HL-60 (cell line): ENCODE data around the gene CSMD2.

ENCODE experiments used
- GABPA ChIP-seq: IDR thresholded peaks from 2 replicates; pipeline ENCODE4 v1.6.1; 2012; ENCODE audit warnings: low read depth
- POLR2AphosphoS5 ChIP-seq: IDR thresholded peaks from 2 replicates; pipeline ENCODE4 v1.6.1; 2012; ENCODE audit warnings: low read depth
- REST ChIP-seq: IDR thresholded peaks from 2 replicates; pipeline ENCODE4 v1.6.1; 2012; ENCODE audit warnings: low read depth; ENCODE audit not compliant: insufficient replicate concordance
- TF ChIP-seq, protein P1 (sequence below): IDR thresholded peaks from one replicate; pipeline ENCODE4 v1.5.1; 2011; ENCODE audit warnings: low read length, control low read depth, inconsistent platforms; ENCODE audit not compliant: insufficient read depth

GRCh38 chr1:34005309-34005708 is 159.7 kb downstream of the CSMD2 start:
- TF ChIP-seq, protein P1, sequence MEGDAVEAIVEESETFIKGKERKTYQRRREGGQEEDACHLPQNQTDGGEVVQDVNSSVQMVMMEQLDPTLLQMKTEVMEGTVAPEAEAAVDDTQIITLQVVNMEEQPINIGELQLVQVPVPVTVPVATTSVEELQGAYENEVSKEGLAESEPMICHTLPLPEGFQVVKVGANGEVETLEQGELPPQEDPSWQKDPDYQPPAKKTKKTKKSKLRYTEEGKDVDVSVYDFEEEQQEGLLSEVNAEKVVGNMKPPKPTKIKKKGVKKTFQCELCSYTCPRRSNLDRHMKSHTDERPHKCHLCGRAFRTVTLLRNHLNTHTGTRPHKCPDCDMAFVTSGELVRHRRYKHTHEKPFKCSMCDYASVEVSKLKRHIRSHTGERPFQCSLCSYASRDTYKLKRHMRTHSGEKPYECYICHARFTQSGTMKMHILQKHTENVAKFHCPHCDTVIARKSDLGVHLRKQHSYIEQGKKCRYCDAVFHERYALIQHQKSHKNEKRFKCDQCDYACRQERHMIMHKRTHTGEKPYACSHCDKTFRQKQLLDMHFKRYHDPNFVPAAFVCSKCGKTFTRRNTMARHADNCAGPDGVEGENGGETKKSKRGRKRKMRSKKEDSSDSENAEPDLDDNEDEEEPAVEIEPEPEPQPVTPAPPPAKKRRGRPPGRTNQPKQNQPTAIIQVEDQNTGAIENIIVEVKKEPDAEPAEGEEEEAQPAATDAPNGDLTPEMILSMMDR = no peak
- TF ChIP-seq POLR2AphosphoS5 (no peak), REST (no peak), GABPA (no peak)
